K562 (cell line): Measurements from ENCODE around the gene SRPRA. TPM values are rescaled to one million over a fixed set of nuclear protein-coding genes. Genes with fewer than 3 reads are reported as not detected.

Experiments
- ATAC-seq: fragments of 200-7000 bp; cut with Tn5 transposase; 3 replicates; pipeline ENCODE4 v1.9.1; 2020; ENCODE audit warnings: moderate library complexity
- BruUV-seq: library from RNA; stranded (reverse); fragments of 400-500 nt; replicated peaks from 2 replicates; lab custom pipeline; 2021; lab: Mats Ljungman, UMichigan
- CTCF ChIA-PET: fragments of 300-600 bp; formaldehyde crosslinking; extraction: SDS; loops from one replicate; lab custom pipeline; 2021; ENCODE audit warnings: low intra/inter-chr PET ratio; lab: Yijun Ruan, JAX
- POLR2A ChIA-PET: fragments of 300-600, 350-650 bp; sonication (Branson Sonifier 250); formaldehyde crosslinking; extraction: SDS; loops from one replicate; lab custom pipeline; 2021; ENCODE audit warnings: antibody characterized with exemption, inconsistent platforms; lab: Yijun Ruan, JAX
- DNase-seq, 4 experiments: peaks; one replicate each; pipeline versions ENCODE4 v3.0.0 to v3.0.0-alpha.2; 2011 to 2018; ENCODE audit warnings: low spot score in 3 of 4, mixed read lengths in 3 of 4; ENCODE audit errors: extremely low read depth in 1 of 4
- FAIRE-seq: peaks from 2 replicates; lab custom pipeline; 2011; peaks lifted over from hg19 to GRCh38; lab: Jason Lieb, UNC
- H2AFZ ChIP-seq: 2 replicates; pipeline ENCODE4 v1.6.0; 2011; ENCODE audit warnings: low read depth, low read length, control low read depth, inconsistent platforms
- H3K27ac ChIP-seq: fragments of 200-600 bp; 3 replicates; pipeline ENCODE4 v1.8.0; 2011; ENCODE audit warnings: low read depth, mild to moderate bottlenecking, control low read depth, inconsistent platforms, low read length, moderate library complexity, mixed read lengths; ENCODE audit errors: extremely low read depth
- H3K27me3 ChIP-seq, 2 experiments: fragments of 300-600 bp in 1 of 2; 2 replicates in 1 of 2; 3 replicates in 1 of 2; pipeline versions ENCODE4 v1.6.0 to v1.8.0; 2011; ENCODE audit warnings: inconsistent platforms in 2 of 2, low read length in 2 of 2, mild to moderate bottlenecking in 1 of 2, mixed read lengths in 1 of 2, moderate library complexity in 1 of 2; ENCODE audit not compliant: control insufficient read depth in 2 of 2, insufficient read depth in 2 of 2
- H3K36me3 ChIP-seq: fragments of 300-600 bp; 3 replicates; pipeline ENCODE4 v1.8.0; 2011; ENCODE audit warnings: mild to moderate bottlenecking, low read length, inconsistent platforms; ENCODE audit not compliant: control insufficient read depth, insufficient read depth
- H3K4me1 ChIP-seq, 2 experiments: fragments of 200-600 bp in 1 of 2; replicated peaks in 1 of 2; 2 replicates in 1 of 2; 3 replicates in 1 of 2; pipeline versions ENCODE4 v1.5.1 to v1.8.0; 2011; ENCODE audit warnings: inconsistent platforms in 2 of 2, low read length in 2 of 2, mild to moderate bottlenecking in 1 of 2, mixed read lengths in 1 of 2, moderate library complexity in 1 of 2; ENCODE audit not compliant: control insufficient read depth in 2 of 2, insufficient read depth in 2 of 2
- H3K4me2 ChIP-seq: 2 replicates; pipeline ENCODE4 v1.6.1; 2011; ENCODE audit warnings: low read length, control low read depth, inconsistent platforms, mixed read lengths; ENCODE audit not compliant: insufficient read depth
- H3K4me3 ChIP-seq: fragments of 200-600 bp; sonication (generic), shearing (Covaris generic); 2 replicates; pipeline ENCODE4 v1.5.1; 2016; ENCODE audit warnings: control low read depth, inconsistent platforms
- H3K79me2 ChIP-seq: fragments of 200-600 bp; 3 replicates; pipeline ENCODE4 v1.8.0; 2011; ENCODE audit warnings: low read length, inconsistent platforms; ENCODE audit not compliant: control insufficient read depth, insufficient read depth
- H3K9ac ChIP-seq, 2 experiments: 2 replicates each; pipeline versions ENCODE4 v1.6.0 to v1.6.1; 2011; ENCODE audit warnings: low read depth in 2 of 2, low read length in 2 of 2, control low read depth in 1 of 2, inconsistent platforms in 1 of 2, mild to moderate bottlenecking in 1 of 2, mixed read lengths in 1 of 2; ENCODE audit not compliant: insufficient read depth in 1 of 2
- H3K9me1 ChIP-seq: one replicate; pipeline ENCODE4 v1.6.0; 2011; ENCODE audit warnings: inconsistent platforms, mild to moderate bottlenecking, low read length, moderate library complexity; ENCODE audit not compliant: control insufficient read depth, insufficient read depth
- H3K9me3 ChIP-seq: replicated peaks from 2 replicates; pipeline ENCODE4 v1.5.1; 2011; ENCODE audit warnings: low read depth, low read length, inconsistent platforms; ENCODE audit not compliant: control insufficient read depth, insufficient read depth
- H4K20me1 ChIP-seq: replicated peaks from 2 replicates; pipeline ENCODE4 v1.6.1; 2011; ENCODE audit warnings: low read length, inconsistent platforms, mixed read lengths; ENCODE audit not compliant: control insufficient read depth, insufficient read depth
- BMI1 ChIP-seq: fragments of 150-350 bp; IDR thresholded peaks from 2 replicates; pipeline ENCODE4 v1.6.1; 2014; ENCODE audit warnings: low read length
- GATAD2A ChIP-seq: fragments of 450-650 bp; IDR thresholded peaks from 2 replicates; pipeline ENCODE4 v1.6.1; 2017
- HEY1 ChIP-seq: fragments of 250-450 bp; sonication (Bioruptor Pico); IDR thresholded peaks from 2 replicates; pipeline ENCODE4 v1.5.0; 2020; ENCODE audit warnings: mild to moderate bottlenecking, moderate library complexity, borderline replicate concordance
- LARP7 ChIP-seq: fragments of 450-650 bp; IDR thresholded peaks from 2 replicates; pipeline ENCODE4 v1.6.1; 2016
- SMAD2 ChIP-seq: fragments of 150-350 bp; IDR thresholded peaks from 2 replicates; pipeline ENCODE4 v1.6.1; 2014; ENCODE audit warnings: low read depth, mild to moderate bottlenecking, low read length
- WGBS: fragments of 100-300 bp; shearing (Covaris generic); methylation state at CpG from one replicate; pipeline ENCODE4 v1.1.6; 2016; ENCODE audit warnings: low coverage, mixed read lengths; ENCODE audit not compliant: insufficient coverage; ENCODE audit errors: missing lambda C conversion rate; 5-methylcytosine and 5-hydroxymethylcytosine counted together
- in situ Hi-C: fragments of 300-500 bp; cut with MboI; formaldehyde crosslinking; loops from 4 replicates; pipeline ENCODE4 v1.15.0; 2018; ENCODE audit warnings: inconsistent platforms, mixed read lengths
- intact Hi-C: fragments of 100-400 bp; cut with micrococcal nuclease; formaldehyde crosslinking; loops from 2 replicates; pipeline ENCODE4 v1.14.2; 2022
- polyA plus RNA-seq, 8 experiments: library from polyadenylated mRNA; depleted of rRNA in 4 of 8; stranded (reverse) in 5 of 8; unstranded in 3 of 8; fragments of >200 nt; fragmentation: Nextera tagmentation in 2 of 8; fragmentation: Illumina TruSeq in 1 of 8; extraction: Ambion mirVana in 2 of 8; extraction: Trizol in 1 of 8; gene quantifications; 2 replicates each; pipeline versions ENCODE4 v1.2.1 to v1.2.3, GENCODE V29; 2011 to 2014; ENCODE audit warnings: inconsistent platforms in 1 of 8, missing spikeins in 1 of 8
- total RNA-seq, 7 experiments: library from RNA; depleted of rRNA in 6 of 7; stranded (reverse); fragments of >200 nt in 6 of 7; fragmentation: Illumina TruSeq in 2 of 7; extraction: Trizol in 2 of 7; gene quantifications; 2 replicates each; pipeline versions ENCODE4 v1.2.1 to v1.2.3, GENCODE V29; 2011 to 2021; ENCODE audit warnings: low replicate concordance in 1 of 7
- TF ChIP-seq, protein P1 (sequence below): fragments of 450-650 bp; formaldehyde crosslinking; IDR thresholded peaks from 2 replicates; pipeline ENCODE4 v1.4.0; 2020; ENCODE audit warnings: mild to moderate bottlenecking, moderate library complexity
- TF ChIP-seq, protein P2 (sequence below): fragments of 250-450 bp; sonication (Bioruptor Pico); IDR thresholded peaks from 2 replicates; pipeline ENCODE4 v1.9.0; 2021; ENCODE audit warnings: mild to moderate bottlenecking, inconsistent platforms
- TF ChIP-seq, protein P3 (sequence below), 2 experiments: fragments of 450-650 bp; IDR thresholded peaks; 2 replicates each; pipeline ENCODE4 v1.6.1; 2018; ENCODE audit warnings: mild to moderate bottlenecking in 2 of 2, low read depth in 1 of 2; ENCODE audit not compliant: partially characterized antibody in 2 of 2

SRPRA gene
- total and polyA plus RNA-seq, 9 of the 15 experiments (the other 6 are each of a cell fraction or from before 2014, with no cell fraction given): 33.5 to 124 (median 80.0) TPM

DNA sequence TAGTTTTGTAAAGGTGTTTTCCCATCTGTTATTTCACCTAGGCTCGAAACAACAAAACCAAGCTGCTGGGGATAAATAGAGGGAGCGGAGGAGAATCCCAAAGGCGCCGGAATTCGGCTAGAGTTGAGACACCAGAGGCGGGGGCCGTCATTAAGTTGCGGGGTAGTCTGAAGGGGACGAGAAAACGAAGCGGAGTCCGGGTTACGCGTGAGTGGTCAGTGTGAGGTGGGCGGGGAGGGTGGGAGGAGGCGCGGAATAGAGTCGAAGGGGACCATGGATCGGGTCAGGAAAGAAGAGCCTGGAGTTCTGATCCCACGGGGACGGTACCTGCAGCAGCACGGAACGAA lies 361 bp downstream of the SRPRA start:
- Histone ChIP-seq H3K79me2 (peaks cover 51% of the 10 kb centered on the region), H3K9me3 (no peaks in the 10 kb centered on the region), H3K4me1 (peaks cover 4 to 11% of the 10 kb centered on the region in 2 experiments; a peak in 3 of 5 replicates), H3K36me3 (peaks cover 77% of the 10 kb centered on the region), H3K27me3 (no peaks in the 10 kb centered on the region; a peak in 1 of 5 replicates), H3K4me2 (peak overlapping the region; percentile 97), H3K9me1 (no peaks in the 10 kb centered on the region), H3K27ac (peak overlapping the region; percentile 96), H2AFZ (peak overlapping the region; percentile 93), H3K4me3 (peak overlapping the region; percentile 93), H3K9ac (peak overlapping the region; percentile 97 to 99), H4K20me1 (no peaks in the 10 kb centered on the region)
- CTCF ChIA-PET: no interaction called here
- DNase-seq (peak in 3 of 4 experiments; percentile 57 to 76 (median 69)), FAIRE-seq (no peak), ATAC-seq (peak; percentile 42)
- BruUV-seq: no TSS peak
- WGBS: under 1% methylated on average over 15 of the region's 23 CpGs
- POLR2A ChIA-PET: interaction anchor here (0.6 to 2.5 kb wide), 9 partner anchors 8 to 258 kb away, joined by 3 to 14 read pairs (median 4); partner anchors contain the start of gene TIRAP
- in situ Hi-C loops: no loop called here
- intact Hi-C loops: loop anchor here (2.0 kb wide), 1 partner anchor 58 kb away; the partner anchor contains the start of genes FAM118B and RPUSD4
- TF ChIP-seq, protein P1, sequence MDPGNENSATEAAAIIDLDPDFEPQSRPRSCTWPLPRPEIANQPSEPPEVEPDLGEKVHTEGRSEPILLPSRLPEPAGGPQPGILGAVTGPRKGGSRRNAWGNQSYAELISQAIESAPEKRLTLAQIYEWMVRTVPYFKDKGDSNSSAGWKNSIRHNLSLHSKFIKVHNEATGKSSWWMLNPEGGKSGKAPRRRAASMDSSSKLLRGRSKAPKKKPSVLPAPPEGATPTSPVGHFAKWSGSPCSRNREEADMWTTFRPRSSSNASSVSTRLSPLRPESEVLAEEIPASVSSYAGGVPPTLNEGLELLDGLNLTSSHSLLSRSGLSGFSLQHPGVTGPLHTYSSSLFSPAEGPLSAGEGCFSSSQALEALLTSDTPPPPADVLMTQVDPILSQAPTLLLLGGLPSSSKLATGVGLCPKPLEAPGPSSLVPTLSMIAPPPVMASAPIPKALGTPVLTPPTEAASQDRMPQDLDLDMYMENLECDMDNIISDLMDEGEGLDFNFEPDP (CRISPR knock-in tag): no peak
- TF ChIP-seq SMAD2: no peak
- TF ChIP-seq GATAD2A: no peak
- TF ChIP-seq, protein P2, sequence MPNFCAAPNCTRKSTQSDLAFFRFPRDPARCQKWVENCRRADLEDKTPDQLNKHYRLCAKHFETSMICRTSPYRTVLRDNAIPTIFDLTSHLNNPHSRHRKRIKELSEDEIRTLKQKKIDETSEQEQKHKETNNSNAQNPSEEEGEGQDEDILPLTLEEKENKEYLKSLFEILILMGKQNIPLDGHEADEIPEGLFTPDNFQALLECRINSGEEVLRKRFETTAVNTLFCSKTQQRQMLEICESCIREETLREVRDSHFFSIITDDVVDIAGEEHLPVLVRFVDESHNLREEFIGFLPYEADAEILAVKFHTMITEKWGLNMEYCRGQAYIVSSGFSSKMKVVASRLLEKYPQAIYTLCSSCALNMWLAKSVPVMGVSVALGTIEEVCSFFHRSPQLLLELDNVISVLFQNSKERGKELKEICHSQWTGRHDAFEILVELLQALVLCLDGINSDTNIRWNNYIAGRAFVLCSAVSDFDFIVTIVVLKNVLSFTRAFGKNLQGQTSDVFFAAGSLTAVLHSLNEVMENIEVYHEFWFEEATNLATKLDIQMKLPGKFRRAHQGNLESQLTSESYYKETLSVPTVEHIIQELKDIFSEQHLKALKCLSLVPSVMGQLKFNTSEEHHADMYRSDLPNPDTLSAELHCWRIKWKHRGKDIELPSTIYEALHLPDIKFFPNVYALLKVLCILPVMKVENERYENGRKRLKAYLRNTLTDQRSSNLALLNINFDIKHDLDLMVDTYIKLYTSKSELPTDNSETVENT (CRISPR knock-in tag): no peak
- TF ChIP-seq, protein P3, sequence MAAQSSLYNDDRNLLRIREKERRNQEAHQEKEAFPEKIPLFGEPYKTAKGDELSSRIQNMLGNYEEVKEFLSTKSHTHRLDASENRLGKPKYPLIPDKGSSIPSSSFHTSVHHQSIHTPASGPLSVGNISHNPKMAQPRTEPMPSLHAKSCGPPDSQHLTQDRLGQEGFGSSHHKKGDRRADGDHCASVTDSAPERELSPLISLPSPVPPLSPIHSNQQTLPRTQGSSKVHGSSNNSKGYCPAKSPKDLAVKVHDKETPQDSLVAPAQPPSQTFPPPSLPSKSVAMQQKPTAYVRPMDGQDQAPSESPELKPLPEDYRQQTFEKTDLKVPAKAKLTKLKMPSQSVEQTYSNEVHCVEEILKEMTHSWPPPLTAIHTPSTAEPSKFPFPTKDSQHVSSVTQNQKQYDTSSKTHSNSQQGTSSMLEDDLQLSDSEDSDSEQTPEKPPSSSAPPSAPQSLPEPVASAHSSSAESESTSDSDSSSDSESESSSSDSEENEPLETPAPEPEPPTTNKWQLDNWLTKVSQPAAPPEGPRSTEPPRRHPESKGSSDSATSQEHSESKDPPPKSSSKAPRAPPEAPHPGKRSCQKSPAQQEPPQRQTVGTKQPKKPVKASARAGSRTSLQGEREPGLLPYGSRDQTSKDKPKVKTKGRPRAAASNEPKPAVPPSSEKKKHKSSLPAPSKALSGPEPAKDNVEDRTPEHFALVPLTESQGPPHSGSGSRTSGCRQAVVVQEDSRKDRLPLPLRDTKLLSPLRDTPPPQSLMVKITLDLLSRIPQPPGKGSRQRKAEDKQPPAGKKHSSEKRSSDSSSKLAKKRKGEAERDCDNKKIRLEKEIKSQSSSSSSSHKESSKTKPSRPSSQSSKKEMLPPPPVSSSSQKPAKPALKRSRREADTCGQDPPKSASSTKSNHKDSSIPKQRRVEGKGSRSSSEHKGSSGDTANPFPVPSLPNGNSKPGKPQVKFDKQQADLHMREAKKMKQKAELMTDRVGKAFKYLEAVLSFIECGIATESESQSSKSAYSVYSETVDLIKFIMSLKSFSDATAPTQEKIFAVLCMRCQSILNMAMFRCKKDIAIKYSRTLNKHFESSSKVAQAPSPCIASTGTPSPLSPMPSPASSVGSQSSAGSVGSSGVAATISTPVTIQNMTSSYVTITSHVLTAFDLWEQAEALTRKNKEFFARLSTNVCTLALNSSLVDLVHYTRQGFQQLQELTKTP (IDR thresholded peaks at IDR 0.05; ENCODE audit: low read depth in 1 of 2, partially characterized antibody in 2 of 2): no peak
- no peak for TF ChIP-seq BMI1
- TF ChIP-seq HEY1 (CRISPR knock-in tag): no peak
- TF ChIP-seq LARP7: no peak
